Vagina (tissue), 2 donors: Measurements from ENCODE around the gene MGAT5B. TPM values are rescaled to one million over a fixed set of nuclear protein-coding genes. Genes with fewer than 3 reads are reported as not detected.

Source experiments
- DNase-seq, 2 donors: peaks; one replicate each; pipeline ENCODE4 v3.0.0-alpha.2; 2017; ENCODE audit errors: extremely low spot score in 2 of 2
- H3K27ac ChIP-seq: fragments of 200-600 bp; sonication (generic); one replicate; pipeline ENCODE4 v1.5.1; 2019
- H3K27me3 ChIP-seq: fragments of 200-600 bp; sonication (generic); one replicate; pipeline ENCODE4 v1.5.1; 2019
- H3K36me3 ChIP-seq, 2 donors: fragments of 200-600 bp; sonication (generic); one replicate each; pipeline ENCODE4 v1.5.1; 2017 to 2019
- H3K4me1 ChIP-seq: fragments of 200-600 bp; sonication (generic); one replicate; pipeline ENCODE4 v1.5.1; 2019
- H3K4me3 ChIP-seq, 2 donors: fragments of 200-600 bp; sonication (generic); 1 replicate in 1 of 2; 2 replicates in 1 of 2; pipeline ENCODE4 v1.5.1; 2016 to 2019
- H3K9me3 ChIP-seq: fragments of 200-600 bp; sonication (generic); one replicate; pipeline ENCODE4 v1.5.1; 2019
- POLR2A ChIP-seq, 2 donors: fragments of 450-650 bp; IDR thresholded peaks; one replicate each; pipeline ENCODE4 v1.6.1; 2017; ENCODE audit warnings: antibody characterized with exemption in 2 of 2, mild to moderate bottlenecking in 2 of 2, moderate library complexity in 2 of 2
- POLR2AphosphoS5 ChIP-seq, 2 donors: sonication (generic); formaldehyde crosslinking; IDR thresholded peaks; one replicate each; pipeline ENCODE4 v1.9.0; 2017; ENCODE audit warnings: antibody characterized with exemption in 2 of 2, mild to moderate bottlenecking in 2 of 2, low read depth in 1 of 2; ENCODE audit not compliant: insufficient read depth in 1 of 2
- intact Hi-C: fragments of 100-400 bp; cut with DNase I; formaldehyde crosslinking; loops from one replicate; pipeline ENCODE4 v1.15.1; 2023
- total RNA-seq: library from RNA; depleted of rRNA; stranded (reverse); fragments of >200 nt; gene quantifications from one replicate; pipeline ENCODE4 v1.2.3, GENCODE V29; 2016
- TF ChIP-seq, protein P1 (sequence below), 3 experiments: fragments of 450-650 bp in 2 of 3; fragments of 200-600 bp in 1 of 3; sonication (generic) in 1 of 3; IDR thresholded peaks; one replicate each; pipeline ENCODE4 v1.5.1; 2017 to 2019; ENCODE audit warnings: antibody characterized with exemption in 3 of 3, mild to moderate bottlenecking in 2 of 3, moderate library complexity in 2 of 3

The MGAT5B gene
- total RNA-seq, 1 donor from 2014 or later: 0.49 TPM

DNA sequence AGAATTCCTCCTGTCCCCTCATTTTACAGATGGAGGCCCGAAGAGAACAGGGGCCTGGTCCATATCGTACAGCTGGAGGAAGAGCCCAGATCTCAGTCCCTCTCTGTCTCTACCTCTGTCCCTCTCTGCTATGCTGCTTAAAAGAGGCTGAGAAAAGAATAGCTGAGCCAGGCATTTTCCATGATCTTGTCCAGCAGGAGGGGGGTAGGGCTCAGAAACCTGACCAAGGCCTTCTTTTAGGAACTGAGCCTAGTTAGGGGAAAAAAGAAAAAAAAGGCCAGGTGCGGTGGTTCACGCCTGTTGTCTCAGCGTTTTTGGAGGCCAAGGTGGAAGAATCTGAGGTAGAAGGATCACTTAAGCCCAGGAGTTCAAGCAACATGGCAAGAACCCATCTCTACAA, 84.2 kb downstream of the MGAT5B start:
- no peaks in the 10 kb centered on the region for H3K9me3 ChIP-seq
- H3K4me3 ChIP-seq: no peak overlapping the region
- intact Hi-C loops: no loop called here
- DNase-seq: no peak
- H3K27me3 ChIP-seq: no peaks in the 10 kb centered on the region
- H3K27ac ChIP-seq: no peak overlapping the region
- no peaks in the 10 kb centered on the region for H3K36me3 ChIP-seq
- H3K4me1 ChIP-seq: no peaks in the 10 kb centered on the region
- no peak for TF ChIP-seq POLR2A (IDR thresholded peaks at IDR 0.05)

- no peak for DNase-seq
- Histone ChIP-seq H3K4me3 (no peak overlapping the region), H3K27me3 (no peaks in the 10 kb centered on the region), H3K36me3 (no peaks in the 10 kb centered on the region), H3K4me1 (no peaks in the 10 kb centered on the region), H3K27ac (no peak overlapping the region), H3K9me3 (no peaks in the 10 kb centered on the region)
- intact Hi-C loops: no loop called here
- TF ChIP-seq POLR2A (IDR thresholded peaks at IDR 0.05): no peak
- TF ChIP-seq, protein P1, sequence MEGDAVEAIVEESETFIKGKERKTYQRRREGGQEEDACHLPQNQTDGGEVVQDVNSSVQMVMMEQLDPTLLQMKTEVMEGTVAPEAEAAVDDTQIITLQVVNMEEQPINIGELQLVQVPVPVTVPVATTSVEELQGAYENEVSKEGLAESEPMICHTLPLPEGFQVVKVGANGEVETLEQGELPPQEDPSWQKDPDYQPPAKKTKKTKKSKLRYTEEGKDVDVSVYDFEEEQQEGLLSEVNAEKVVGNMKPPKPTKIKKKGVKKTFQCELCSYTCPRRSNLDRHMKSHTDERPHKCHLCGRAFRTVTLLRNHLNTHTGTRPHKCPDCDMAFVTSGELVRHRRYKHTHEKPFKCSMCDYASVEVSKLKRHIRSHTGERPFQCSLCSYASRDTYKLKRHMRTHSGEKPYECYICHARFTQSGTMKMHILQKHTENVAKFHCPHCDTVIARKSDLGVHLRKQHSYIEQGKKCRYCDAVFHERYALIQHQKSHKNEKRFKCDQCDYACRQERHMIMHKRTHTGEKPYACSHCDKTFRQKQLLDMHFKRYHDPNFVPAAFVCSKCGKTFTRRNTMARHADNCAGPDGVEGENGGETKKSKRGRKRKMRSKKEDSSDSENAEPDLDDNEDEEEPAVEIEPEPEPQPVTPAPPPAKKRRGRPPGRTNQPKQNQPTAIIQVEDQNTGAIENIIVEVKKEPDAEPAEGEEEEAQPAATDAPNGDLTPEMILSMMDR (IDR thresholded peaks at IDR 0.05): no peak
- no peak for TF ChIP-seq POLR2AphosphoS5 (IDR thresholded peaks at IDR 0.05; ENCODE audit: insufficient read depth in 1 of 2, low read depth in 1 of 2)
Observed at GRCh38 chr17:76953066-76953465, 84.9 kb downstream of the MGAT5B start.

DNA sequence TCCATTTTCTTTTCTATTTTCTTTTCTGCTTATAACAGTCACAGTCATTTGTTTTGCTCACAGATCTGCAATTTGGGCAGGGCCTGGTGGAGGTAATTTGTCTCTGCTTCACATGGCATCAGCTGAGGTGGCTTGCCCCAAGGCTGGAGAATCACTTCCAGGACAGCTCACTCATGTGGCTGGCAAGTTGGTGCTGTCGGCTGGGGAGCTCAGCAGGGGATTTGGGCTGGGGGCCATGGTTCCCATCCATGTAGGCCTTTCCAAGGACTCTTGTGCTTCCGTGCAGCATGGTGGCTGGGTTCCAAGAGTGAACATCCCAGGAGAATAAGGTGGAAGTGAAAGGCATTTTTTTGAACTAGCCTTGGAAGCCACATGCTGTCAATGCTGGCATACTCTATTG, 85.7 kb downstream of the MGAT5B start:
- DNase-seq: no peak
- Histone ChIP-seq H3K4me1 (no peaks in the 10 kb centered on the region), H3K27me3 (no peaks in the 10 kb centered on the region), H3K27ac (no peak overlapping the region), H3K4me3 (no peak overlapping the region), H3K9me3 (no peaks in the 10 kb centered on the region), H3K36me3 (no peaks in the 10 kb centered on the region)
- intact Hi-C loops: no loop called here
- no peak for TF ChIP-seq POLR2AphosphoS5 (IDR thresholded peaks at IDR 0.05; ENCODE audit: insufficient read depth in 1 of 2, low read depth in 1 of 2)
- no peak for TF ChIP-seq POLR2A (IDR thresholded peaks at IDR 0.05)

GRCh38 chr17:76955191-76955590, 87.0 kb downstream of the MGAT5B start:
- H3K9me3 ChIP-seq: no peaks in the 10 kb centered on the region
- intact Hi-C loops: no loop called here
- no peak for TF ChIP-seq POLR2A (IDR thresholded peaks at IDR 0.05)
- no peak for TF ChIP-seq POLR2AphosphoS5 (IDR thresholded peaks at IDR 0.05; ENCODE audit: insufficient read depth in 1 of 2, low read depth in 1 of 2)
- TF ChIP-seq, protein P1 (IDR thresholded peaks at IDR 0.05): no peak
- DNase-seq: no peak
- H3K27me3 ChIP-seq: no peaks in the 10 kb centered on the region
- no peak overlapping the region for H3K4me3 ChIP-seq
- H3K36me3 ChIP-seq: no peaks in the 10 kb centered on the region
- H3K27ac ChIP-seq: no peak overlapping the region
- no peaks in the 10 kb centered on the region for H3K4me1 ChIP-seq

DNA sequence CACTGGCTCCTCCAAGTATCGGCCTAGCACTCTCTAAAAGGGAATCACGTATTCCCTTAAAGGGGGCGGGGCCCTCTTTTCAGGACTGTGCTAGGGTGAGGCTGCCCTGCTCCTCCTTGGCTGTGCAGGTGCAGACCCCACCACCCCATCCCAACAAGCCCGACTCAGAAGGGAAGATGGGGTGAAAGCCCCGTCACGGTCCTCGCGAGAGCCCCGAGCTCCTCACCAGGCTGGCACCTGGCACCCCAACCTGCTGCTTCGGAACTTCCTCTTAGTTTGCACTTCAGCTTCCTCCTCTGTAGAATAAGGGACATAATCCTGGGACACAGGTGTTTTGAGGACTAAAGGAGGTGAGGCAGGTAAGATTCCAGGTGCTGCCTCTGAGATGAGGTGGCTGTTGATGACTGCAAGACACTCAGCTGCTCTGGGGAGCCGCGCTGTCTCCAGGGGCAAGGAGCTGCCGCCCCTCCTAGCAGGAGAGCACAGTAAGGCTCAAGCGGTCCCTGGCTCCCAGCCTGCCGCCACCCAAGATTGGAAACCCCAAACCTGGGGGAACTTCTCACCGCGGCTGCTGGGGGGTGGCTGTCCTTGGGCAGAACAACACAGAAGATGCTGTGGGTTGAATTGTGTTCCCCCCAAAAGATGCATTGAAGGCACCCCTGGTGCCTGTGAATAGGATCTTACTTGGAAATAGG, 88.8 kb downstream of the MGAT5B start:
- Histone ChIP-seq H3K9me3 (no peaks in the 10 kb centered on the region), H3K27ac (no peak overlapping the region), H3K27me3 (no peaks in the 10 kb centered on the region), H3K4me1 (no peaks in the 10 kb centered on the region), H3K36me3 (no peaks in the 10 kb centered on the region), H3K4me3 (no peak overlapping the region)
- no peak for TF ChIP-seq POLR2A (IDR thresholded peaks at IDR 0.05)
- TF ChIP-seq, protein P1 (IDR thresholded peaks at IDR 0.05): no peak
- no peak for TF ChIP-seq POLR2AphosphoS5 (IDR thresholded peaks at IDR 0.05; ENCODE audit: insufficient read depth in 1 of 2, low read depth in 1 of 2)
- DNase-seq: no peak
- intact Hi-C loops: no loop called here

- no peaks in the 10 kb centered on the region for H3K4me1 ChIP-seq
- H3K4me3 ChIP-seq: no peak overlapping the region
- TF ChIP-seq POLR2A (IDR thresholded peaks at IDR 0.05): no peak
- TF ChIP-seq, protein P1 (IDR thresholded peaks at IDR 0.05): no peak
- TF ChIP-seq POLR2AphosphoS5 (IDR thresholded peaks at IDR 0.05; ENCODE audit: insufficient read depth in 1 of 2, low read depth in 1 of 2): no peak
- H3K36me3 ChIP-seq: no peaks in the 10 kb centered on the region
- no peak overlapping the region for H3K27ac ChIP-seq
- intact Hi-C loops: no loop called here
- no peaks in the 10 kb centered on the region for H3K9me3 ChIP-seq
- no peaks in the 10 kb centered on the region for H3K27me3 ChIP-seq
- DNase-seq: no peak
Observed at GRCh38 chr17:76957678-76958464, 89.7 kb downstream of the MGAT5B start.
